Heart right ventricle (tissue), 16 donors: ENCODE results near the gene CPA2. TPM values are rescaled to one million over a fixed set of nuclear protein-coding genes. Genes with fewer than 3 reads are reported as not detected.

ENCODE experiments used
- ATAC-seq, 8 donors: fragments of 200-7000 bp; cut with Tn5 transposase; one replicate each; pipeline ENCODE4 v1.9.1; 2020; ENCODE audit warnings: mild to moderate bottlenecking in 8 of 8, moderate library complexity in 8 of 8, moderate number of reproducible peaks in 1 of 8
- DNase-seq, 2 donors: peaks; one replicate each; pipeline ENCODE4 v3.0.0-alpha.2; 2020
- H3K27ac ChIP-seq, 10 donors: fragments of 200-600 bp; sonication (generic) in 2 of 10; one replicate each; pipeline versions ENCODE4 v1.5.0 to v1.8.0; 2020 to 2022; ENCODE audit warnings: mild to moderate bottlenecking in 3 of 10
- H3K27me3 ChIP-seq, 7 donors: fragments of 200-600 bp; one replicate each; pipeline ENCODE4 v1.8.0; 2021 to 2022; ENCODE audit warnings: mild to moderate bottlenecking in 2 of 7
- H3K36me3 ChIP-seq, 9 donors: fragments of 200-600 bp; sonication (generic) in 1 of 9; one replicate each; pipeline versions ENCODE4 v1.5.0 to v1.8.0; 2020 to 2022; ENCODE audit warnings: mild to moderate bottlenecking in 2 of 9
- H3K4me1 ChIP-seq, 9 donors: fragments of 200-600 bp; sonication (generic) in 1 of 9; one replicate each; pipeline versions ENCODE4 v1.5.0 to v1.8.0; 2020 to 2022; ENCODE audit warnings: mild to moderate bottlenecking in 4 of 9
- H3K4me3 ChIP-seq, 10 donors: fragments of 200-600 bp; sonication (generic) in 2 of 10; one replicate each; pipeline versions ENCODE4 v1.5.0 to v1.8.0; 2020 to 2022; ENCODE audit warnings: mild to moderate bottlenecking in 7 of 10, moderate library complexity in 2 of 10
- H3K9me3 ChIP-seq, 11 donors: fragments of 200-600 bp in 10 of 11; sonication (generic) in 2 of 11; one replicate each; pipeline versions ENCODE4 v1.5.0 to v1.8.0; 2013 to 2022; ENCODE audit warnings: mild to moderate bottlenecking in 2 of 11, control low read depth in 1 of 11, moderate library complexity in 1 of 11
- WGBS, 2 donors: extraction: QIAGEN DNeasy Blood & Tissue Kit; methylation state at CpG; one replicate each; pipeline ENCODE4 v1.1.7; 2013; ENCODE audit warnings: inconsistent platforms in 1 of 2; 5-methylcytosine and 5-hydroxymethylcytosine counted together
- intact Hi-C, 10 donors: fragments of 100-400 bp; cut with DNase I; formaldehyde crosslinking; loops; one replicate each; pipeline versions ENCODE4 v1.11.1 to v1.14.2; 2022
- polyA plus RNA-seq, 2 donors: library from polyadenylated mRNA; stranded (reverse); fragments of 200-250 nt; gene quantifications; one replicate each; pipeline ENCODE4 v1.2.3, GENCODE V29; 2013
- total RNA-seq, 10 donors: library from RNA; stranded (reverse); fragmentation: NEBNext Ultra II Directional in 3 of 10; extraction: Animal tissue kit (Norgen Biotek cat#: 25700) in 3 of 10; gene quantifications; one replicate each; pipeline versions ENCODE4 v1.2.1 to v1.2.4, GENCODE V29; 2021 to 2023
- TF ChIP-seq, protein P1 (sequence below), 9 donors: fragments of 200-600 bp; sonication (generic) in 2 of 9; IDR thresholded peaks; one replicate each; pipeline versions ENCODE4 v1.5.0 to v1.8.0; 2021 to 2022; ENCODE audit warnings: antibody characterized with exemption in 9 of 9, mild to moderate bottlenecking in 5 of 9, moderate library complexity in 1 of 9
- donor health status: Arrhythmogenic right ventricular cardiomyopathy.
- donor health status: ischemic (EF 13 %, LVEDD 7.1; RV severe dilation, severe dysfunction).
- donor health status: healthy with polysubstance abuse.
- donor health status: DM: no; HTN: yes; CAD: no.
- donor health status: DM: no; HTN: no; CAD: no.
- donor health status: ischemic (EF 25% LVEDD 6.9; RV normal size, moderate dysfunction).
- donor health status: ischemic (EF 25% LVEDD 5.7; RV mildly dilated, moderate dysfunction).
- donor health status: healthy.
- donor health status: DM: yes; HTN: yes; CAD: no.
- donor health status: Ischemic cardiomyopathy.
- donor health status: ischemic (EF 35%, LVEDD 5.7; RV mildly dilated, moderate dysfunction).
- donor health status: nonischemic (EF 11% LVEDD 7.7; RV severe dilation, severe dysfunction).
- donor health status: DM: yes; HTN: yes; CAD: no.
- donor health status: PGD.
- donor health status: ischemic (EF 29% LVEDD 5.4; RV normal size, mild dysfunction).
- donor health status: nonischemic (EF 23%, LVEDD 6.1; RV moderate dilation, normal function).

CPA2 gene
- total and polyA plus RNA-seq, 12 donors: 0.23 to 1.1 (median 0.89) TPM; not detected in 4

DNA sequence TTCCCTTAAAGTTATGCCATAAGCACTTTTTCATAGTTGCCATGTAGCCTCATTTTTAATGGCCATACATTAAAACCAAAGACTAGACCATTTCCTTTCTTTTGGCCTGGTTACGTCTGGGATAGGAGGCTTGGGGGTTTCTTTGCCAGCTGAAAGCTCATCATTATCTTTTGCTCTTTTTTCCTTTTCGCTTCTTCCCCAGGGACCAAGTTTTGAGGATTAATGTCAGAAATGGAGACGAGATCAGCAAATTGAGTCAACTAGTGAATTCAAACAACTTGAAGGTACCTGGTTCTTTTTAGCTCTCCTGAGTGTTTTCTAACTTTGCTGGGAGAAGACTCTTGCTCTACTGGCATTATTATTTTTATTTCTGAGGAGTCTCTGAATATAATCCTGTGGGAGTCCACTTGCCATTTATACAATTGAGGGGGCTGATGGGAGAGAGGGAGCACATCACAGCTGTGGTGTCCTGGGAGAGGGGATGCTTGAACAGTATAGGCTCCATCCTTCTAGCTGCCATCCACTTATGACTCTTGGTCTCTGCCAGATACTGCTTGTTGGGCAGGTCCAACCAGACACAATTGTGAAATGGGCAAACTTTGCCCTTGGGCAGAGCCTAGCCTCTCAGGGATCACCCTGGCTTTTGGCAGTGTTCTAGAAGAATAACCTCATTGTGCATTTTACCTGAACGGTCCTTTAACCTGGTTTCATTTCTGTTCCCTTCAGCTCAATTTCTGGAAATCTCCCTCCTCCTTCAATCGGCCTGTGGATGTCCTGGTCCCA is 32.1 kb downstream of the CPA2 start:
- ATAC-seq (no peak), DNase-seq (no peak)
- H3K27ac ChIP-seq: no peak overlapping the region
- H3K36me3 ChIP-seq: no peaks in the 10 kb centered on the region
- TF ChIP-seq, protein P1, sequence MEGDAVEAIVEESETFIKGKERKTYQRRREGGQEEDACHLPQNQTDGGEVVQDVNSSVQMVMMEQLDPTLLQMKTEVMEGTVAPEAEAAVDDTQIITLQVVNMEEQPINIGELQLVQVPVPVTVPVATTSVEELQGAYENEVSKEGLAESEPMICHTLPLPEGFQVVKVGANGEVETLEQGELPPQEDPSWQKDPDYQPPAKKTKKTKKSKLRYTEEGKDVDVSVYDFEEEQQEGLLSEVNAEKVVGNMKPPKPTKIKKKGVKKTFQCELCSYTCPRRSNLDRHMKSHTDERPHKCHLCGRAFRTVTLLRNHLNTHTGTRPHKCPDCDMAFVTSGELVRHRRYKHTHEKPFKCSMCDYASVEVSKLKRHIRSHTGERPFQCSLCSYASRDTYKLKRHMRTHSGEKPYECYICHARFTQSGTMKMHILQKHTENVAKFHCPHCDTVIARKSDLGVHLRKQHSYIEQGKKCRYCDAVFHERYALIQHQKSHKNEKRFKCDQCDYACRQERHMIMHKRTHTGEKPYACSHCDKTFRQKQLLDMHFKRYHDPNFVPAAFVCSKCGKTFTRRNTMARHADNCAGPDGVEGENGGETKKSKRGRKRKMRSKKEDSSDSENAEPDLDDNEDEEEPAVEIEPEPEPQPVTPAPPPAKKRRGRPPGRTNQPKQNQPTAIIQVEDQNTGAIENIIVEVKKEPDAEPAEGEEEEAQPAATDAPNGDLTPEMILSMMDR (IDR thresholded peaks at IDR 0.05): no peak
- no peaks in the 10 kb centered on the region for H3K9me3 ChIP-seq
- WGBS, 2 donors: 78 to 88% methylated on average over 5 of the region's 5 CpGs
- intact Hi-C loops: no loop called here
- no peaks in the 10 kb centered on the region for H3K27me3 ChIP-seq
- no peak overlapping the region for H3K4me3 ChIP-seq
- H3K4me1 ChIP-seq: peaks cover 0 to under 1% (median 0%) of the 10 kb centered on the region in 9 donors

GRCh38 chr7:130299866-130300265 is 33.2 kb downstream of the CPA2 start:
- intact Hi-C loops: no loop called here
- no peak for DNase-seq
- no peak overlapping the region for H3K4me3 ChIP-seq
- H3K27ac ChIP-seq: no peak overlapping the region
- no peaks in the 10 kb centered on the region for H3K36me3 ChIP-seq
- whole genome bisulfite sequencing, 2 donors: 88 to 89% methylated on average over 7 of the region's 7 CpGs
- no peaks in the 10 kb centered on the region for H3K4me1 ChIP-seq
- H3K9me3 ChIP-seq: no peaks in the 10 kb centered on the region
- ATAC-seq: no peak
- TF ChIP-seq, protein P1 (IDR thresholded peaks at IDR 0.05): no peak
- H3K27me3 ChIP-seq: peaks cover 0 to 5% (median 0%) of the 10 kb centered on the region in 7 donors

DNA sequence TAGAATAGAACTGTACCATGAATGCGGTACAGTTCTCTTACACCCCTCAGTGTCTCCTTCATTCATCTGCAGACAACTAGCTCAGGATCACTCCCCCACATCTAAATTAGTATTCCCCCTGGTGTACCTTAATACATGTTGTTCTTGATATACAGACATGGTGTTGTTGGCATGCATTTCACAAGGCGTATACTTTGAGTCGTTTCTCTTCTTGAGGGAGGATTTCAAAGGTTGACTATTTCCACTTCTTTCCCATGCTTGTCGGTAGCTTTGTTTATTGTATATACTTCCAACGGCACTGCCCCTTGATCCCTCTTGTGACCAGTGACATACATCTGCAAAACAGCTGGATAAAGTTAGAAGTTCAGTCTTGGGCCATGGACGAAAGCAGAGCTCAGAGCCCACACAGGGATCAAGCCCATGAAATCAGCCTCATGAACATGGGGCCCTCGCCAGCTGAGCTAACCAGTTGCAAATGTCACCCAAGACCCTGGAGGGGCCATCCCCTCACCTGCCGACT is 34.9 kb downstream of the CPA2 start:
- no peak for DNase-seq
- no peaks in the 10 kb centered on the region for H3K9me3 ChIP-seq
- 77 to 79% methylated on average over 8 of the region's 8 CpGs for WGBS, 2 donors

GRCh38 chr7:130302649-130303048 is 36.0 kb downstream of the CPA2 start:
- peaks cover 0 to 5% (median 0%) of the 10 kb centered on the region in 7 donors for H3K27me3 ChIP-seq
- no peaks in the 10 kb centered on the region for H3K9me3 ChIP-seq
- H3K4me1 ChIP-seq: no peaks in the 10 kb centered on the region
- H3K36me3 ChIP-seq: no peaks in the 10 kb centered on the region
- H3K4me3 ChIP-seq: no peak overlapping the region
- H3K27ac ChIP-seq: no peak overlapping the region
- ATAC-seq (no peak), DNase-seq (no peak)
- TF ChIP-seq, protein P1 (IDR thresholded peaks at IDR 0.05): no peak
- intact Hi-C loops: no loop called here

More for the DNA sequence above, 34.9 kb downstream of the CPA2 start:
- no peak for ATAC-seq
- intact Hi-C loops: no loop called here
- no peak overlapping the region for H3K4me3 ChIP-seq
- no peaks in the 10 kb centered on the region for H3K36me3 ChIP-seq
- no peaks in the 10 kb centered on the region for H3K4me1 ChIP-seq
- no peak overlapping the region for H3K27ac ChIP-seq
- peaks cover 0 to 5% (median 0%) of the 10 kb centered on the region in 7 donors for H3K27me3 ChIP-seq
- TF ChIP-seq, protein P1 (IDR thresholded peaks at IDR 0.05): no peak
